H9 (cell line): ENCODE results near the gene ASIC4. TPM values are rescaled to one million over a fixed set of nuclear protein-coding genes. Genes with fewer than 3 reads are reported as not detected.
A peak's percentile ranks its signal among the peaks of the same experiment; 100 is the strongest.

Source experiments
- DNase-seq: peaks from one replicate; pipeline ENCODE4 v3.0.0-alpha.2; 2017
- H2AFZ ChIP-seq: one replicate; pipeline ENCODE4 v1.6.1; 2013; ENCODE audit warnings: mild to moderate bottlenecking, low read length, control low read depth, moderate library complexity
- H2AK5ac ChIP-seq: 2 replicates; pipeline ENCODE4 v1.6.1; 2013; ENCODE audit warnings: low read length, control low read depth, mixed read lengths; ENCODE audit not compliant: insufficient read length
- H2BK120ac ChIP-seq: one replicate; pipeline ENCODE4 v1.6.1; 2013; ENCODE audit warnings: low read depth, mild to moderate bottlenecking, low read length, control low read depth, inconsistent platforms; ENCODE audit not compliant: poor library complexity, severe bottlenecking
- H2BK12ac ChIP-seq: 2 replicates; pipeline ENCODE4 v1.6.1; 2013; ENCODE audit warnings: low read length, control low read depth, mixed read lengths, low read depth; ENCODE audit not compliant: insufficient read length
- H2BK15ac ChIP-seq: 2 replicates; pipeline ENCODE4 v1.6.1; 2013; ENCODE audit warnings: low read depth, low read length, control low read depth
- H2BK20ac ChIP-seq: one replicate; pipeline ENCODE4 v1.6.1; 2013; ENCODE audit warnings: low read depth, mild to moderate bottlenecking, low read length, control low read depth, inconsistent platforms; ENCODE audit not compliant: poor library complexity, severe bottlenecking
- H2BK5ac ChIP-seq: 2 replicates; pipeline ENCODE4 v1.6.1; 2013; ENCODE audit warnings: low read length, control low read depth, mixed read lengths; ENCODE audit not compliant: insufficient read length
- H3K14ac ChIP-seq: 2 replicates; pipeline ENCODE4 v1.6.1; 2013; ENCODE audit warnings: low read length, control low read depth; ENCODE audit not compliant: insufficient read depth
- H3K18ac ChIP-seq: 2 replicates; pipeline ENCODE4 v1.6.1; 2013; ENCODE audit warnings: low read depth, mild to moderate bottlenecking, mixed read lengths, low read length, control low read depth; ENCODE audit not compliant: insufficient read length
- H3K23ac ChIP-seq: 2 replicates; pipeline ENCODE4 v1.6.1; 2013; ENCODE audit warnings: low read length, control low read depth, mixed read lengths, low read depth; ENCODE audit not compliant: insufficient read length
- H3K23me2 ChIP-seq: 2 replicates; pipeline ENCODE4 v1.6.1; 2013; ENCODE audit warnings: low read depth, mild to moderate bottlenecking, mixed read lengths, low read length, control low read depth; ENCODE audit not compliant: insufficient read length, poor library complexity, severe bottlenecking
- H3K27ac ChIP-seq: 2 replicates; pipeline ENCODE4 v1.5.1; 2013; ENCODE audit warnings: low read length, control low read depth, mixed read lengths, low read depth; ENCODE audit not compliant: insufficient read length
- H3K27me3 ChIP-seq: 2 replicates; pipeline ENCODE4 v1.6.1; 2013; ENCODE audit warnings: low read length, control low read depth, inconsistent platforms; ENCODE audit not compliant: insufficient read depth
- H3K4ac ChIP-seq: 2 replicates; pipeline ENCODE4 v1.6.1; 2013; ENCODE audit warnings: low read depth, mild to moderate bottlenecking, control low read depth, inconsistent platforms, low read length, moderate library complexity
- H3K4me1 ChIP-seq: 2 replicates; pipeline ENCODE4 v1.6.1; 2013; ENCODE audit warnings: low read length, control low read depth, inconsistent platforms; ENCODE audit not compliant: insufficient read depth
- H3K4me2 ChIP-seq: 2 replicates; pipeline ENCODE4 v1.6.1; 2013; ENCODE audit warnings: low read length, control low read depth, mixed read lengths; ENCODE audit not compliant: insufficient read length, insufficient read depth
- H3K56ac ChIP-seq: 2 replicates; pipeline ENCODE4 v1.6.1; 2013; ENCODE audit warnings: low read depth, mild to moderate bottlenecking, mixed read lengths, low read length, control low read depth; ENCODE audit not compliant: insufficient read length
- H3K79me1 ChIP-seq: 2 replicates; pipeline ENCODE4 v1.6.1; 2013; ENCODE audit warnings: low read depth, mild to moderate bottlenecking, moderate library complexity, low read length, control low read depth, inconsistent platforms; ENCODE audit not compliant: insufficient read depth, poor library complexity, severe bottlenecking
- H3K79me2 ChIP-seq: 2 replicates; pipeline ENCODE4 v1.6.1; 2013; ENCODE audit warnings: low read length, control low read depth, inconsistent platforms; ENCODE audit not compliant: insufficient read depth
- H3K9ac ChIP-seq: 2 replicates; pipeline ENCODE4 v1.6.1; 2013; ENCODE audit warnings: low read length, control low read depth, mixed read lengths; ENCODE audit not compliant: insufficient read length; ENCODE audit errors: extremely low read depth
- H3K9me3 ChIP-seq: one replicate; pipeline ENCODE4 v1.6.1; 2013; ENCODE audit warnings: low read depth, low read length, inconsistent platforms; ENCODE audit not compliant: control insufficient read depth
- H3T11ph ChIP-seq: one replicate; pipeline ENCODE4 v1.6.1; 2013; ENCODE audit warnings: mild to moderate bottlenecking, low read length, control low read depth, inconsistent platforms
- H4K20me1 ChIP-seq: one replicate; pipeline ENCODE4 v1.6.1; 2013; ENCODE audit not compliant: control insufficient read depth, insufficient read length, insufficient read depth
- H4K5ac ChIP-seq: 2 replicates; pipeline ENCODE4 v1.6.1; 2013; ENCODE audit warnings: low read depth, mild to moderate bottlenecking, mixed read lengths, low read length, control low read depth; ENCODE audit not compliant: insufficient read length
- H4K8ac ChIP-seq: replicated peaks from 2 replicates; pipeline ENCODE4 v1.6.1; 2013; ENCODE audit warnings: low read length, control low read depth, mixed read lengths, low read depth; ENCODE audit not compliant: insufficient read length
- H4K91ac ChIP-seq: 2 replicates; pipeline ENCODE4 v1.6.1; 2013; ENCODE audit warnings: low read depth, mild to moderate bottlenecking, moderate library complexity, mixed read lengths, low read length, control low read depth; ENCODE audit not compliant: insufficient read length
- H3K27ac Mint-ChIP-seq, 3 experiments: 2 replicates in 2 of 3; 3 replicates in 1 of 3; pipeline ENCODE4 v1.8.0; 2020 to 2021; ENCODE audit warnings: mixed read lengths in 3 of 3, mild to moderate bottlenecking in 1 of 3, moderate library complexity in 1 of 3
- H3K27me3 Mint-ChIP-seq: 2 replicates; pipeline ENCODE4 v1.8.0; 2021; ENCODE audit warnings: low read depth, mild to moderate bottlenecking, moderate library complexity, mixed read lengths
- H3K36me3 Mint-ChIP-seq, 3 experiments: 2 replicates in 2 of 3; 3 replicates in 1 of 3; pipeline ENCODE4 v1.8.0; 2020 to 2021; ENCODE audit warnings: low read depth in 3 of 3, mixed read lengths in 3 of 3; ENCODE audit not compliant: insufficient read depth in 1 of 3
- H3K4me1 Mint-ChIP-seq, 2 experiments: 2 replicates each; pipeline ENCODE4 v1.8.0; 2020; ENCODE audit warnings: mixed read lengths in 2 of 2
- H3K4me3 Mint-ChIP-seq, 2 experiments: 2 replicates in 1 of 2; 3 replicates in 1 of 2; pipeline ENCODE4 v1.8.0; 2020 to 2021; ENCODE audit warnings: mild to moderate bottlenecking in 2 of 2, mixed read lengths in 2 of 2, moderate library complexity in 1 of 2
- H3K9me3 Mint-ChIP-seq, 2 experiments: 2 replicates in 1 of 2; 3 replicates in 1 of 2; pipeline ENCODE4 v1.8.0; 2020; ENCODE audit warnings: mild to moderate bottlenecking in 2 of 2, mixed read lengths in 2 of 2, moderate library complexity in 1 of 2
- WGBS: extraction: QIAGEN DNeasy Blood & Tissue Kit; methylation state at CpG from one replicate; pipeline ENCODE4 v1.1.7; 2013; ENCODE audit warnings: missing lambda C conversion rate, low lambda C conversion rate, mixed read lengths; ENCODE audit not compliant: insufficient read length; ENCODE audit errors: extremely low coverage; 5-methylcytosine and 5-hydroxymethylcytosine counted together
- total RNA-seq: library from RNA; stranded (reverse); gene quantifications from 2 replicates; pipeline ENCODE4 v1.2.1, GENCODE V29; 2021
- TF ChIP-seq, protein P1 (sequence below): fragments of 200-600 bp; sonication (generic); conservative IDR thresholded peaks from 3 replicates; pipeline ENCODE4 v1.8.0; 2021; ENCODE audit warnings: antibody characterized with exemption, mild to moderate bottlenecking

Gene ASIC4
- total RNA-seq, 1 experiment from 2014 or later = 0.37 TPM

- no peak overlapping the region for H2BK120ac ChIP-seq
- no peak overlapping the region for H2BK15ac ChIP-seq
- no peaks in the 10 kb centered on the region for H3K23me2 ChIP-seq
- H4K91ac ChIP-seq = no peak overlapping the region
- H3K14ac ChIP-seq = no peak overlapping the region
- H4K8ac ChIP-seq = no peak overlapping the region
- H3K27me3 ChIP-seq = peaks cover 9% of the 10 kb centered on the region; the same call in 1 of the 2 replicates
- peaks cover 2% of the 10 kb centered on the region for H3K4me1 ChIP-seq
- H2BK5ac ChIP-seq = no peak overlapping the region
- no peak overlapping the region for H2BK12ac ChIP-seq
- no peak overlapping the region for H2BK20ac ChIP-seq
- H3T11ph ChIP-seq = no peak overlapping the region
- Mint-ChIP-seq H3K27me3 (peaks cover 53% of the 10 kb centered on the region), H3K27ac (no peak overlapping the region), H3K4me3 (no peak overlapping the region), H3K4me1 (peaks cover 34 to 48% of the 10 kb centered on the region in 2 experiments), H3K36me3 (no peaks in the 10 kb centered on the region), H3K9me3 (no peaks in the 10 kb centered on the region; a peak in 1 of 5 replicates)
- H3K56ac ChIP-seq = no peak overlapping the region
- H3K18ac ChIP-seq = no peak overlapping the region
- no peak overlapping the region for H3K4me2 ChIP-seq
- TF ChIP-seq, protein P1, sequence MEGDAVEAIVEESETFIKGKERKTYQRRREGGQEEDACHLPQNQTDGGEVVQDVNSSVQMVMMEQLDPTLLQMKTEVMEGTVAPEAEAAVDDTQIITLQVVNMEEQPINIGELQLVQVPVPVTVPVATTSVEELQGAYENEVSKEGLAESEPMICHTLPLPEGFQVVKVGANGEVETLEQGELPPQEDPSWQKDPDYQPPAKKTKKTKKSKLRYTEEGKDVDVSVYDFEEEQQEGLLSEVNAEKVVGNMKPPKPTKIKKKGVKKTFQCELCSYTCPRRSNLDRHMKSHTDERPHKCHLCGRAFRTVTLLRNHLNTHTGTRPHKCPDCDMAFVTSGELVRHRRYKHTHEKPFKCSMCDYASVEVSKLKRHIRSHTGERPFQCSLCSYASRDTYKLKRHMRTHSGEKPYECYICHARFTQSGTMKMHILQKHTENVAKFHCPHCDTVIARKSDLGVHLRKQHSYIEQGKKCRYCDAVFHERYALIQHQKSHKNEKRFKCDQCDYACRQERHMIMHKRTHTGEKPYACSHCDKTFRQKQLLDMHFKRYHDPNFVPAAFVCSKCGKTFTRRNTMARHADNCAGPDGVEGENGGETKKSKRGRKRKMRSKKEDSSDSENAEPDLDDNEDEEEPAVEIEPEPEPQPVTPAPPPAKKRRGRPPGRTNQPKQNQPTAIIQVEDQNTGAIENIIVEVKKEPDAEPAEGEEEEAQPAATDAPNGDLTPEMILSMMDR = peak; percentile 61
- H4K5ac ChIP-seq = no peak overlapping the region
- H3K9me3 ChIP-seq = no peaks in the 10 kb centered on the region
- no peak for DNase-seq
- H3K79me2 ChIP-seq = no peaks in the 10 kb centered on the region
- H3K9ac ChIP-seq = no peak overlapping the region
- no peak overlapping the region for H2AFZ ChIP-seq
- H3K4ac ChIP-seq = no peak overlapping the region
- H4K20me1 ChIP-seq = no peaks in the 10 kb centered on the region
- no peak overlapping the region for H3K23ac ChIP-seq
- H3K27ac ChIP-seq = no peak overlapping the region
- no peaks in the 10 kb centered on the region for H3K79me1 ChIP-seq
- no peak overlapping the region for H2AK5ac ChIP-seq
- WGBS = no CpG with 5 or more reads among the region's 23 CpGs
Measured at GRCh38 chr2:219490186-219490585, 24.1 kb upstream of the ASIC4 start.
